B cell (primary cell): ENCODE data around the gene HABP4. TPM values are rescaled to one million over a fixed set of nuclear protein-coding genes. Genes with fewer than 3 reads are reported as not detected.

ENCODE experiments used
- ATAC-seq: fragments of 200-7000 bp; cut with Tn5 transposase; one replicate; pipeline ENCODE4 v1.10.0; 2021; ENCODE audit warnings: low read depth, mild to moderate bottlenecking, moderate number of reproducible peaks, moderate library complexity
- CTCF ChIA-PET: fragments of 350-600 bp; sonication (Branson Sonifier 250); formaldehyde crosslinking; loops from one replicate; lab custom pipeline; 2021; ENCODE audit warnings: antibody characterized with exemption, inconsistent platforms; lab: Charles Lee
- POLR2A ChIA-PET: fragments of 350-600 bp; sonication (Branson Sonifier 250); formaldehyde crosslinking; loops from one replicate; lab custom pipeline; 2021; ENCODE audit warnings: antibody characterized with exemption; lab: Charles Lee
- DNase-seq: peaks from one replicate; pipeline ENCODE4 v3.0.0; 2013
- H2AFZ ChIP-seq: 2 replicates; pipeline ENCODE4 v1.6.1; 2012; ENCODE audit warnings: mild to moderate bottlenecking, low read depth, low read length; ENCODE audit not compliant: insufficient read depth, poor library complexity, severe bottlenecking
- H3K27ac ChIP-seq, 2 donors: 1 replicate in 1 of 2; 2 replicates in 1 of 2; pipeline ENCODE4 v1.5.1; 2012 to 2013; ENCODE audit warnings: low read length in 2 of 2, mild to moderate bottlenecking in 2 of 2, moderate library complexity in 1 of 2
- H3K27me3 ChIP-seq, 4 experiments: fragments of 200-600 bp in 1 of 4; sonication (generic) in 1 of 4; replicated peaks in 1 of 4; 1 replicate in 2 of 4; 2 replicates in 2 of 4; pipeline versions ENCODE4 v1.6.1 to v1.7.0; 2013 to 2016; ENCODE audit warnings: low read length in 3 of 4, mild to moderate bottlenecking in 2 of 4, mixed read lengths in 1 of 4, moderate library complexity in 1 of 4; ENCODE audit not compliant: insufficient read depth in 4 of 4, control insufficient read depth in 3 of 4; ENCODE audit errors: control extremely low read depth in 1 of 4
- H3K36me3 ChIP-seq, 2 experiments: replicated peaks in 1 of 2; 1 replicate in 1 of 2; 2 replicates in 1 of 2; pipeline versions ENCODE4 v1.6.1 to v1.7.1; 2013; ENCODE audit warnings: low read length in 1 of 2; ENCODE audit not compliant: insufficient read depth in 2 of 2, control insufficient read depth in 1 of 2; ENCODE audit errors: control extremely low read depth in 1 of 2, extremely low read depth in 1 of 2
- H3K4me1 ChIP-seq, 2 donors: fragments of 200-600 bp in 1 of 2; sonication (generic) in 1 of 2; 1 replicate in 1 of 2; 2 replicates in 1 of 2; pipeline versions ENCODE4 v1.5.1 to v1.6.1; 2013 to 2017; ENCODE audit warnings: low read length in 2 of 2; ENCODE audit not compliant: control insufficient read depth in 2 of 2, insufficient read depth in 2 of 2
- H3K4me2 ChIP-seq: replicated peaks from 2 replicates; pipeline ENCODE3; 2012; ENCODE audit warnings: mild to moderate bottlenecking, low read depth, low read length; ENCODE audit not compliant: poor library complexity, severe bottlenecking
- H3K4me3 ChIP-seq, 5 experiments: fragments of 200-600 bp in 1 of 5; sonication (generic) in 1 of 5; 1 replicate in 3 of 5; 2 replicates in 2 of 5; pipeline versions ENCODE4 v1.5.1 to v1.7.0; 2011 to 2016; ENCODE audit warnings: low read length in 4 of 5, mild to moderate bottlenecking in 4 of 5, low read depth in 2 of 5, control low read depth in 1 of 5, moderate library complexity in 1 of 5; ENCODE audit not compliant: insufficient read depth in 1 of 5; ENCODE audit errors: control extremely low read depth in 1 of 5, extremely low read depth in 1 of 5
- H3K79me2 ChIP-seq: fragments of 200-600 bp; sonication (generic); one replicate; pipeline ENCODE4 v1.6.0; 2016; ENCODE audit warnings: low read length; ENCODE audit not compliant: control insufficient read depth, insufficient read depth
- H3K9ac ChIP-seq: fragments of 200-600 bp; sonication (generic); 2 replicates; pipeline ENCODE4 v1.6.1; 2017; ENCODE audit warnings: mild to moderate bottlenecking, low read length, moderate library complexity
- H3K9me3 ChIP-seq, 3 donors: one replicate each; pipeline versions ENCODE4 v1.6.1 to v1.7.1; 2013; ENCODE audit warnings: low read length in 2 of 3; ENCODE audit not compliant: control insufficient read depth in 2 of 3, insufficient read depth in 1 of 3; ENCODE audit errors: control extremely low read depth in 1 of 3
- H4K20me1 ChIP-seq: 2 replicates; pipeline ENCODE4 v1.6.0; 2012; ENCODE audit warnings: mild to moderate bottlenecking, low read length; ENCODE audit not compliant: insufficient read depth, control insufficient read depth, poor library complexity, severe bottlenecking
- H3K27ac Mint-ChIP-seq: one replicate; pipeline ENCODE4 v1.8.0; 2021; ENCODE audit warnings: mixed read lengths
- H3K27me3 Mint-ChIP-seq: one replicate; pipeline ENCODE4 v1.8.0; 2021; ENCODE audit warnings: mixed read lengths
- H3K4me1 Mint-ChIP-seq: one replicate; pipeline ENCODE4 v1.8.0; 2021; ENCODE audit warnings: mixed read lengths
- H3K4me3 Mint-ChIP-seq: one replicate; pipeline ENCODE4 v1.8.0; 2021; ENCODE audit warnings: mixed read lengths
- H3K9me3 Mint-ChIP-seq: one replicate; pipeline ENCODE4 v1.8.0; 2022; ENCODE audit warnings: mixed read lengths; ENCODE audit not compliant: insufficient read depth
- CTCF ChIP-seq: fragments of 200-600 bp; IDR thresholded peaks from one replicate; pipeline ENCODE4 v1.8.0; 2022; ENCODE audit warnings: antibody characterized with exemption, mild to moderate bottlenecking
- EZH2 ChIP-seq: IDR thresholded peaks from 2 replicates; pipeline ENCODE4 v1.6.1; 2012; ENCODE audit warnings: borderline replicate concordance, low read depth, mild to moderate bottlenecking, moderate library complexity, low read length; ENCODE audit not compliant: insufficient read depth, poor library complexity, severe bottlenecking
- WGBS: methylation state at CpG from one replicate; pipeline ENCODE4 v1.1.5; 2013; ENCODE audit warnings: missing lambda C conversion rate; ENCODE audit not compliant: insufficient coverage; 5-methylcytosine and 5-hydroxymethylcytosine counted together
- intact Hi-C: fragments of 100-400 bp; cut with micrococcal nuclease; formaldehyde crosslinking; loops from one replicate; pipeline ENCODE4 v1.10.0; 2022
- polyA plus RNA-seq: library from polyadenylated mRNA; depleted of rRNA; stranded (reverse); fragments of >200 nt; gene quantifications from 2 replicates; pipeline ENCODE4 v1.2.3, GENCODE V29; 2012
- total RNA-seq, 2 donors: library from RNA; stranded (reverse); fragments of 120-200 nt in 1 of 2; gene quantifications; 1 replicate in 1 of 2; 2 replicates in 1 of 2; pipeline versions ENCODE4 v1.2.3 to v1.2.4, GENCODE V29; 2013 to 2022

Gene HABP4
- total and polyA plus RNA-seq, 2 donors (not counting 1 experiment from before 2014, with no cell fraction given), result 3.3 to 15.0 TPM

GRCh38 chr9:96540106-96540505, 90.1 kb downstream of the HABP4 start:
- WGBS, result no CpG with 5 or more reads among the region's 3 CpGs
- Histone ChIP-seq H3K27ac (no peak overlapping the region), H3K9me3 (no peaks in the 10 kb centered on the region), H3K4me1 (no peaks in the 10 kb centered on the region), H3K79me2 (no peaks in the 10 kb centered on the region), H3K4me3 (no peak overlapping the region), H3K4me2 (no peak overlapping the region), H4K20me1 (no peaks in the 10 kb centered on the region), H2AFZ (no peak overlapping the region), H3K9ac (no peak overlapping the region), H3K27me3 (no peaks in the 10 kb centered on the region), H3K36me3 (no peaks in the 10 kb centered on the region)
- no peak overlapping the region for H3K4me3 Mint-ChIP-seq
- no peak for ATAC-seq
- TF ChIP-seq EZH2 (no peak), CTCF (no peak)
- intact Hi-C loops, result no loop called here
- no peak for DNase-seq
- no peaks in the 10 kb centered on the region for H3K9me3 Mint-ChIP-seq
- H3K27ac Mint-ChIP-seq, result no peak overlapping the region
- ChIA-PET POLR2A (no interaction called here), CTCF (no interaction called here)
- no peaks in the 10 kb centered on the region for H3K4me1 Mint-ChIP-seq
- no peaks in the 10 kb centered on the region for H3K27me3 Mint-ChIP-seq

Other genes starting within 250 kb of the HABP4 start
- not detected in 2 replicates for gene HSD17B3, start 148.0 kb upstream of the HABP4 start, total RNA-seq
- gene HSD17B3, start 148.0 kb upstream of the HABP4 start, polyA plus RNA-seq, result 0.46 TPM in 1 of 2 replicates, not detected in the other
- gene SLC35D2, start 66.5 kb upstream of the HABP4 start, total RNA-seq, result 13.6 and 16.2 TPM in 2 replicates
- 3.9 and 5.1 TPM in 2 replicates for gene SLC35D2, start 66.5 kb upstream of the HABP4 start, polyA plus RNA-seq
- gene ZNF367, start 31.8 kb upstream of the HABP4 start, total RNA-seq, result 1.7 and 2.2 TPM in 2 replicates
- 1.3 and 4.9 TPM in 2 replicates for gene ZNF367, start 31.8 kb upstream of the HABP4 start, polyA plus RNA-seq
- 8.5 TPM in 2 replicates for gene CDC14B, start 169.7 kb downstream of the HABP4 start, total RNA-seq
- gene CDC14B, start 169.7 kb downstream of the HABP4 start, polyA plus RNA-seq, result 2.5 and 2.8 TPM in 2 replicates
- gene PRXL2C, start 205.1 kb downstream of the HABP4 start, total RNA-seq, result 16.1 and 16.6 TPM in 2 replicates
- gene PRXL2C, start 205.1 kb downstream of the HABP4 start, polyA plus RNA-seq, result 10.9 and 15.8 TPM in 2 replicates